ENCODE results near the gene ABCB11. TPM values are rescaled to one million over a fixed set of nuclear protein-coding genes. Genes with fewer than 3 reads are reported as not detected.

Gene ABCB11
- total and polyA plus RNA-seq, 4 donors, result 18.3 to 74.3 (median 38.3) TPM

DNA sequence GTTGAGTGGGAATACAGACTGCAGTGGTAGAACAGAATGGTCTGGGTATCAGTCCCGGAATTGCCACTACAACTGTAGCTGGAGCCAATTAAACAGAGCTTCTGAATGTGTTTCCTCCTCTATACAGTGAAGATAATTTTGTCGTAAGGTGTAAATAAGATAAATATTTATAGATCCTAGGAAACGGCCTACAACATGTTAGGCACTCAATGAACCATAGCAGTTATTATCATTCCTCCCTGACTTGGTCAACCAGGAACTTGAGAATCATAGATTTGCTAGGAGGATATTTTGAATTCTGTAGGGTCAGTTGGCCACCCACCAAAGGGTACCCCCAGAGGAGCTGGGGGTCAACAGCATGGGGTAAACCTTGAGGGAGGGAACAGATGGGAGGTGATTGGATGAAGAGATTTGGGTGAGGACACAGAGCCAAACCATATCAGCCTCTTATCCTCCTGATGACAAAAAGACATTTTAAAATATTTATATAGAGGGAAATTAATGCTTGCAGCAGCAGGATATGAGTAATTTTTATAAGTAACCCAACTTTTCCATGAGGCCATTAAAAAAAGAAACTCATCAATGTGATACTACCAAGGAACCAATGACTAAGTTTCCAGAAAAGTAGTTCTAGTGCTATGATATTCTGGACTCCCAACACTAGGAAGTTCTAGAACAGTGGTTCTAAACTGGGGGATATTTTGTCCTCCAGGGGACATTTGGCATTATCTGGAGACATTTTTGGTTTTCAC is 42.3 kb upstream of the ABCB11 start:
- no peaks in the 10 kb centered on the region for H3K36me3 ChIP-seq (ENCODE audit: control insufficient read depth in 4 of 4, insufficient read depth in 3 of 4, low read depth in 1 of 4, low read length in 3 of 4)
- H3K4me1 ChIP-seq (ENCODE audit: control insufficient read depth in 4 of 4, insufficient read depth in 4 of 4, low read length in 3 of 4), result peaks cover 5 to 38% (median 12%) of the 10 kb centered on the region in 4 donors
- DNase-seq (ENCODE audit: low spot score), result no peak
- TF ChIP-seq HNF4G (IDR thresholded peaks at IDR 0.05) (no peak), GABPA (IDR thresholded peaks at IDR 0.05 in 1 of 2, conservative IDR thresholded peaks at IDR 0.05 in 1 of 2) (no peak), FOXA2 (IDR thresholded peaks at IDR 0.05) (no peak)
- TF ChIP-seq, protein P1, sequence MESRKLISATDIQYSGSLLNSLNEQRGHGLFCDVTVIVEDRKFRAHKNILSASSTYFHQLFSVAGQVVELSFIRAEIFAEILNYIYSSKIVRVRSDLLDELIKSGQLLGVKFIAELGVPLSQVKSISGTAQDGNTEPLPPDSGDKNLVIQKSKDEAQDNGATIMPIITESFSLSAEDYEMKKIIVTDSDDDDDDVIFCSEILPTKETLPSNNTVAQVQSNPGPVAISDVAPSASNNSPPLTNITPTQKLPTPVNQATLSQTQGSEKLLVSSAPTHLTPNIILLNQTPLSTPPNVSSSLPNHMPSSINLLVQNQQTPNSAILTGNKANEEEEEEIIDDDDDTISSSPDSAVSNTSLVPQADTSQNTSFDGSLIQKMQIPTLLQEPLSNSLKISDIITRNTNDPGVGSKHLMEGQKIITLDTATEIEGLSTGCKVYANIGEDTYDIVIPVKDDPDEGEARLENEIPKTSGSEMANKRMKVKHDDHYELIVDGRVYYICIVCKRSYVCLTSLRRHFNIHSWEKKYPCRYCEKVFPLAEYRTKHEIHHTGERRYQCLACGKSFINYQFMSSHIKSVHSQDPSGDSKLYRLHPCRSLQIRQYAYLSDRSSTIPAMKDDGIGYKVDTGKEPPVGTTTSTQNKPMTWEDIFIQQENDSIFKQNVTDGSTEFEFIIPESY (IDR thresholded peaks at IDR 0.05), result no peak
- WGBS, result 84% methylated on average over 3 of the region's 3 CpGs
- H3K4me3 ChIP-seq (ENCODE audit: low read depth in 1 of 3, low read length in 3 of 3), result peak overlapping the region in 1 of 3 donors; percentile 36
- no peaks in the 10 kb centered on the region for H3K27me3 ChIP-seq (ENCODE audit: control insufficient read depth in 4 of 4, insufficient read depth in 4 of 4, low read length in 3 of 4)
- H3K9me3 ChIP-seq (ENCODE audit: control insufficient read depth in 4 of 4, low read length in 3 of 4), result no peaks in the 10 kb centered on the region
- peak overlapping the region; percentile 87 to 89 for H3K27ac ChIP-seq (ENCODE audit: low read depth in 1 of 2, low read length in 2 of 2)
- peak overlapping the region in 1 of 2 donors; percentile 40 for H3K9ac ChIP-seq (ENCODE audit: low read depth in 1 of 2, low read length in 2 of 2)

DNA sequence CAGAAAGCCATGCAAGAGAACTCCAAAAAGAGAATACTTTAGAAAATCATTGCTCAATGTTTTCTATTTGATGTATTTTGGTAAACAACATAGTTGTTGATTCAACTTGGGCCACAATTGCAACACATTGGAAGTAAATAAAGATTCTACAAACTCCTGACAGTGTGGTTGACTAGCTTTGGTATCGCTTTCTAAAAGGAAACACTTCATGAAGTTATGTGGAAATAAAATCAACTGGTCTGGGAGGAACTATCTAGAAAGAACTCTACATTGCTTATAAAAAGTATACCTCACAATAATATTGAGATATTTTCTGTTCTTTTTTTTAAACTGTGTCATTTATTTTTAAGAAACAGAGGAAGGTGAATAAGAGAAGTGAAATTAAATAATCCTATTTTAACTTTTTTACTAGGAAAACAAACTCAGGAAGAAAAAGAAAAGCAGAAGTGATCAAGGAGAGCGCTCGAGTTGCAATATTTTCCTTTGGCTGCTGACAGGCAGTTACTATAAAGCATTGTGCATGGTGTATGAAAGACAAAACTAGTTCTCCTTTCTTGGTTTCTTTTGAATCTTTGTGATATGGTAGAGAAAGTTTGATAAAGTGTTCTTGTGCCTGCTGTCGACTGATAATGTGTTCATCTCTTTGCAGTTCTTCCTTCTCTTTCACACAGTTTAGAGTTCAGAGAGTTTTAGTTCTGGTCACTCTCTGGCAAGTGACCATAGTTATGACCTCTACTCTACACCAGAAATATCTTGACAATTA is 41.2 kb upstream of the ABCB11 start:
- 24% methylated on average over 4 of the region's 4 CpGs for WGBS
- TF ChIP-seq YY1 (IDR thresholded peaks at IDR 0.05) (no peak), SP1 (IDR thresholded peaks at IDR 0.05) (peak; percentile 74), EGR1 (IDR thresholded peaks at IDR 0.05; ENCODE audit: low read depth in 2 of 2) (peak in 1 of 2 donors; percentile 63), JUND (IDR thresholded peaks at IDR 0.05) (peak; percentile 34 to 62), RXRA (IDR thresholded peaks at IDR 0.05) (peak; percentile 76 to 90), HNF4A (conservative IDR thresholded peaks at IDR 0.05) (peak; percentile 54 to 62), GABPA (IDR thresholded peaks at IDR 0.05 in 1 of 2, conservative IDR thresholded peaks at IDR 0.05 in 1 of 2) (peak in 1 of 2 donors; percentile 21), NR2F2 (IDR thresholded peaks at IDR 0.05) (no peak), RAD21 (IDR thresholded peaks at IDR 0.05) (peak; percentile 36 to 40), FOXA1 (IDR thresholded peaks at IDR 0.05) (peak; percentile 98), TAF1 (conservative IDR thresholded peaks at IDR 0.05) (no peak), FOXA2 (IDR thresholded peaks at IDR 0.05) (peak; percentile 98), HNF4G (IDR thresholded peaks at IDR 0.05) (no peak)
- TF ChIP-seq, protein P2, sequence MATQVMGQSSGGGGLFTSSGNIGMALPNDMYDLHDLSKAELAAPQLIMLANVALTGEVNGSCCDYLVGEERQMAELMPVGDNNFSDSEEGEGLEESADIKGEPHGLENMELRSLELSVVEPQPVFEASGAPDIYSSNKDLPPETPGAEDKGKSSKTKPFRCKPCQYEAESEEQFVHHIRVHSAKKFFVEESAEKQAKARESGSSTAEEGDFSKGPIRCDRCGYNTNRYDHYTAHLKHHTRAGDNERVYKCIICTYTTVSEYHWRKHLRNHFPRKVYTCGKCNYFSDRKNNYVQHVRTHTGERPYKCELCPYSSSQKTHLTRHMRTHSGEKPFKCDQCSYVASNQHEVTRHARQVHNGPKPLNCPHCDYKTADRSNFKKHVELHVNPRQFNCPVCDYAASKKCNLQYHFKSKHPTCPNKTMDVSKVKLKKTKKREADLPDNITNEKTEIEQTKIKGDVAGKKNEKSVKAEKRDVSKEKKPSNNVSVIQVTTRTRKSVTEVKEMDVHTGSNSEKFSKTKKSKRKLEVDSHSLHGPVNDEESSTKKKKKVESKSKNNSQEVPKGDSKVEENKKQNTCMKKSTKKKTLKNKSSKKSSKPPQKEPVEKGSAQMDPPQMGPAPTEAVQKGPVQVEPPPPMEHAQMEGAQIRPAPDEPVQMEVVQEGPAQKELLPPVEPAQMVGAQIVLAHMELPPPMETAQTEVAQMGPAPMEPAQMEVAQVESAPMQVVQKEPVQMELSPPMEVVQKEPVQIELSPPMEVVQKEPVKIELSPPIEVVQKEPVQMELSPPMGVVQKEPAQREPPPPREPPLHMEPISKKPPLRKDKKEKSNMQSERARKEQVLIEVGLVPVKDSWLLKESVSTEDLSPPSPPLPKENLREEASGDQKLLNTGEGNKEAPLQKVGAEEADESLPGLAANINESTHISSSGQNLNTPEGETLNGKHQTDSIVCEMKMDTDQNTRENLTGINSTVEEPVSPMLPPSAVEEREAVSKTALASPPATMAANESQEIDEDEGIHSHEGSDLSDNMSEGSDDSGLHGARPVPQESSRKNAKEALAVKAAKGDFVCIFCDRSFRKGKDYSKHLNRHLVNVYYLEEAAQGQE (IDR thresholded peaks at IDR 0.05), result peak; percentile 32
- TF ChIP-seq, protein P1 (IDR thresholded peaks at IDR 0.05), result peak; percentile 83
- TF ChIP-seq, protein P3, sequence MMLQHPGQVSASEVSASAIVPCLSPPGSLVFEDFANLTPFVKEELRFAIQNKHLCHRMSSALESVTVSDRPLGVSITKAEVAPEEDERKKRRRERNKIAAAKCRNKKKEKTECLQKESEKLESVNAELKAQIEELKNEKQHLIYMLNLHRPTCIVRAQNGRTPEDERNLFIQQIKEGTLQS (IDR thresholded peaks at IDR 0.05), result peak; percentile 55
- TF ChIP-seq, protein P4, sequence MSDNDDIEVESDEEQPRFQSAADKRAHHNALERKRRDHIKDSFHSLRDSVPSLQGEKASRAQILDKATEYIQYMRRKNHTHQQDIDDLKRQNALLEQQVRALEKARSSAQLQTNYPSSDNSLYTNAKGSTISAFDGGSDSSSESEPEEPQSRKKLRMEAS (IDR thresholded peaks at IDR 0.05), result peak; percentile 61
- TF ChIP-seq, protein P5, sequence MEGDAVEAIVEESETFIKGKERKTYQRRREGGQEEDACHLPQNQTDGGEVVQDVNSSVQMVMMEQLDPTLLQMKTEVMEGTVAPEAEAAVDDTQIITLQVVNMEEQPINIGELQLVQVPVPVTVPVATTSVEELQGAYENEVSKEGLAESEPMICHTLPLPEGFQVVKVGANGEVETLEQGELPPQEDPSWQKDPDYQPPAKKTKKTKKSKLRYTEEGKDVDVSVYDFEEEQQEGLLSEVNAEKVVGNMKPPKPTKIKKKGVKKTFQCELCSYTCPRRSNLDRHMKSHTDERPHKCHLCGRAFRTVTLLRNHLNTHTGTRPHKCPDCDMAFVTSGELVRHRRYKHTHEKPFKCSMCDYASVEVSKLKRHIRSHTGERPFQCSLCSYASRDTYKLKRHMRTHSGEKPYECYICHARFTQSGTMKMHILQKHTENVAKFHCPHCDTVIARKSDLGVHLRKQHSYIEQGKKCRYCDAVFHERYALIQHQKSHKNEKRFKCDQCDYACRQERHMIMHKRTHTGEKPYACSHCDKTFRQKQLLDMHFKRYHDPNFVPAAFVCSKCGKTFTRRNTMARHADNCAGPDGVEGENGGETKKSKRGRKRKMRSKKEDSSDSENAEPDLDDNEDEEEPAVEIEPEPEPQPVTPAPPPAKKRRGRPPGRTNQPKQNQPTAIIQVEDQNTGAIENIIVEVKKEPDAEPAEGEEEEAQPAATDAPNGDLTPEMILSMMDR (IDR thresholded peaks at IDR 0.05; ENCODE audit: low read depth, low read length, missing input control), result no peak

More for the DNA sequence above, 41.2 kb upstream of the ABCB11 start:
- DNase-seq (ENCODE audit: low spot score), result no peak
- Histone ChIP-seq H3K4me1 (ENCODE audit: control insufficient read depth in 4 of 4, insufficient read depth in 4 of 4, low read length in 3 of 4) (peaks cover 5 to 40% (median 12%) of the 10 kb centered on the region in 4 donors), H3K9me3 (ENCODE audit: control insufficient read depth in 4 of 4, low read length in 3 of 4) (no peaks in the 10 kb centered on the region), H3K27me3 (ENCODE audit: control insufficient read depth in 4 of 4, insufficient read depth in 4 of 4, low read length in 3 of 4) (no peaks in the 10 kb centered on the region), H3K4me3 (ENCODE audit: low read depth in 1 of 3, low read length in 3 of 3) (peak overlapping the region in 1 of 3 donors; percentile 46), H3K36me3 (ENCODE audit: control insufficient read depth in 4 of 4, insufficient read depth in 3 of 4, low read depth in 1 of 4, low read length in 3 of 4) (no peaks in the 10 kb centered on the region), H3K27ac (ENCODE audit: low read depth in 1 of 2, low read length in 2 of 2) (peak overlapping the region; percentile 87 to 89), H3K9ac (ENCODE audit: low read depth in 1 of 2, low read length in 2 of 2) (peak overlapping the region; percentile 4 to 67)
